Measurements from ENCODE around the gene RFX2. TPM values are rescaled to one million over a fixed set of nuclear protein-coding genes. Genes with fewer than 3 reads are reported as not detected.
A peak's percentile ranks its signal among the peaks of the same experiment; 100 is the strongest.

RFX2 gene
- total and polyA plus RNA-seq, 2 donors from 2014 or later: 4.6 to 12.6 TPM

DNA sequence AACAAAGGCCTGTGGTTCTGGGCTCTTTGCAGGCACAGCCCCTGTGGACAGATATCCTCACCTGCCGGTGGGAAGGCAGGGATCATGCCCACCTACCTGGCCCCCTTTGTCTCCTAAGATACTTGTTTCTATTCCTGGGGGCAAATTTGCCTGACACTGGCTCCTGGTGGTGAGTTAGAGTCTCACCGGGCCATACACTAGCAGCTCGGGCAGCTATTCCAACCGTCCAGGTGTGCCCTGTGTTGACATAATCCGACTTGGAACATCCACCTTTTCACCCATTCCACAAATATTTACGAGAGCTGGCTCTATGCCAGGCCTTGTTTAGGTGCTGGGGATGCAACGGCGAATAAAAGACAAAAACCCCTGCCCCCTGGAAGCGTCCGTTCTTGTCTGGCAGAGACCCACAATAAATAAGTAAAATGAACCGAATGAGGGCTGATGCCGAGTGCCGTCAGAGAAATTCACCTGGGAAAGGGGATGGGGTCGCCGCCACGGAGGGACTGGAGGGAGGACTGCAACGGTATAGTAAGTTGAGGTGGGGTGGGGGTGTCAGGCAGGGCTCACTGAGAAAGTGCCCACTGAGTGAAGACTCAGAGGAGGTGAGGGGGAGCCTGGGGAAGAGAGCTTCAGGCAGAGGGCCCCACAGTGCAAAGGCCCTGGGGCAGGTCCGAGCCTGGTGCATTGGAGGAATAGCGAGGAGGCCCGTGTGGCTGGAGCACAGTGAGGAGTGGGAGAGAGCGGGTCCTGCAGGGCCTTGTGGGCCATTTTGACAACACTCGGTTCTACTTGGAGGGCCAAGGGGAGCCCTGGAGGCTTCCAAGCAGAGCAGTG is 89.1 kb downstream of the RFX2 start:
- peak in 1 of 5 donors; percentile 34 for DNase-seq
- FAIRE-seq: no peak
- Histone ChIP-seq H3K27me3 (ENCODE audit: control insufficient read depth, insufficient read depth, low read length) (no peaks in the 10 kb centered on the region), H3K27ac (ENCODE audit: low read depth in 2 of 2, low read length in 2 of 2) (no peak overlapping the region), H3K9ac (ENCODE audit: low read length in 3 of 3) (no peak overlapping the region), H3K36me3 (ENCODE audit: control insufficient read depth in 2 of 3, insufficient read depth in 3 of 3, low read length in 3 of 3) (no peaks in the 10 kb centered on the region), H3K4me3 (ENCODE audit: low read length in 3 of 3) (no peak overlapping the region), H3K4me1 (ENCODE audit: control insufficient read depth in 2 of 3, insufficient read depth in 2 of 3, low read depth in 1 of 3, low read length in 3 of 3) (peaks cover 0 to 3% (median 0%) of the 10 kb centered on the region in 3 donors), H3K9me3 (ENCODE audit: control insufficient read depth in 2 of 3, insufficient read depth in 1 of 3, low read length in 3 of 3) (no peaks in the 10 kb centered on the region)
- TF ChIP-seq, protein P1, sequence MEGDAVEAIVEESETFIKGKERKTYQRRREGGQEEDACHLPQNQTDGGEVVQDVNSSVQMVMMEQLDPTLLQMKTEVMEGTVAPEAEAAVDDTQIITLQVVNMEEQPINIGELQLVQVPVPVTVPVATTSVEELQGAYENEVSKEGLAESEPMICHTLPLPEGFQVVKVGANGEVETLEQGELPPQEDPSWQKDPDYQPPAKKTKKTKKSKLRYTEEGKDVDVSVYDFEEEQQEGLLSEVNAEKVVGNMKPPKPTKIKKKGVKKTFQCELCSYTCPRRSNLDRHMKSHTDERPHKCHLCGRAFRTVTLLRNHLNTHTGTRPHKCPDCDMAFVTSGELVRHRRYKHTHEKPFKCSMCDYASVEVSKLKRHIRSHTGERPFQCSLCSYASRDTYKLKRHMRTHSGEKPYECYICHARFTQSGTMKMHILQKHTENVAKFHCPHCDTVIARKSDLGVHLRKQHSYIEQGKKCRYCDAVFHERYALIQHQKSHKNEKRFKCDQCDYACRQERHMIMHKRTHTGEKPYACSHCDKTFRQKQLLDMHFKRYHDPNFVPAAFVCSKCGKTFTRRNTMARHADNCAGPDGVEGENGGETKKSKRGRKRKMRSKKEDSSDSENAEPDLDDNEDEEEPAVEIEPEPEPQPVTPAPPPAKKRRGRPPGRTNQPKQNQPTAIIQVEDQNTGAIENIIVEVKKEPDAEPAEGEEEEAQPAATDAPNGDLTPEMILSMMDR (IDR thresholded peaks at IDR 0.05; ENCODE audit: borderline replicate concordance, extremely low read depth, insufficient read depth): no peak
- intact Hi-C loops (cut with DNase I): no loop called here

- no peak overlapping the region for H3K27ac ChIP-seq (ENCODE audit: low read depth in 2 of 2, low read length in 2 of 2)
- H3K36me3 ChIP-seq (ENCODE audit: control insufficient read depth in 2 of 3, insufficient read depth in 3 of 3, low read length in 3 of 3): no peaks in the 10 kb centered on the region
- FAIRE-seq (no peak), DNase-seq (peak in 1 of 5 donors; percentile 45)
- intact Hi-C loops (cut with DNase I): no loop called here
- H3K4me1 ChIP-seq (ENCODE audit: control insufficient read depth in 2 of 3, insufficient read depth in 2 of 3, low read depth in 1 of 3, low read length in 3 of 3): peaks cover 0 to 3% (median 0%) of the 10 kb centered on the region in 3 donors
- H3K27me3 ChIP-seq (ENCODE audit: control insufficient read depth, insufficient read depth, low read length): no peaks in the 10 kb centered on the region
- no peaks in the 10 kb centered on the region for H3K9me3 ChIP-seq (ENCODE audit: control insufficient read depth in 2 of 3, insufficient read depth in 1 of 3, low read length in 3 of 3)
- TF ChIP-seq, protein P1 (IDR thresholded peaks at IDR 0.05; ENCODE audit: borderline replicate concordance, extremely low read depth, insufficient read depth): no peak
- H3K9ac ChIP-seq (ENCODE audit: low read length in 3 of 3): no peak overlapping the region
- H3K4me3 ChIP-seq (ENCODE audit: low read length in 3 of 3): no peak overlapping the region
These were observed 90.0 kb downstream of the RFX2 start for GRCh38 chr19:6020166-6020882.

- no peaks in the 10 kb centered on the region for H3K36me3 ChIP-seq (ENCODE audit: control insufficient read depth in 2 of 3, insufficient read depth in 3 of 3, low read length in 3 of 3)
- peaks cover 0 to 3% (median 0%) of the 10 kb centered on the region in 3 donors for H3K4me1 ChIP-seq (ENCODE audit: control insufficient read depth in 2 of 3, insufficient read depth in 2 of 3, low read depth in 1 of 3, low read length in 3 of 3)
- H3K27ac ChIP-seq (ENCODE audit: low read depth in 2 of 2, low read length in 2 of 2): no peak overlapping the region
- TF ChIP-seq, protein P1 (IDR thresholded peaks at IDR 0.05; ENCODE audit: borderline replicate concordance, extremely low read depth, insufficient read depth): no peak
- H3K4me3 ChIP-seq (ENCODE audit: low read length in 3 of 3): no peak overlapping the region
- no peak overlapping the region for H3K9ac ChIP-seq (ENCODE audit: low read length in 3 of 3)
- no peak for FAIRE-seq
- no peaks in the 10 kb centered on the region for H3K9me3 ChIP-seq (ENCODE audit: control insufficient read depth in 2 of 3, insufficient read depth in 1 of 3, low read length in 3 of 3)
- intact Hi-C loops (cut with DNase I): no loop called here
- H3K27me3 ChIP-seq (ENCODE audit: control insufficient read depth, insufficient read depth, low read length): no peaks in the 10 kb centered on the region
- DNase-seq: peak in 1 of 5 donors; percentile 38
These were observed 91.5 kb downstream of the RFX2 start for GRCh38 chr19:6018786-6019185.

All from kidney (tissue), 14 donors.